Hepatocyte (in vitro differentiated cells): Measurements from ENCODE around the gene SPSB1.

Source experiments
- EZH2phosphoT487 ChIP-seq: fragments of 200-600 bp; sonication (generic); IDR thresholded peaks from one replicate; pipeline ENCODE4 v1.6.1; 2018; ENCODE audit warnings: antibody characterized with exemption, mild to moderate bottlenecking, low read depth, moderate library complexity; ENCODE audit not compliant: unreplicated experiment, severe bottlenecking
- TF ChIP-seq, protein P1 (sequence below): fragments of 200-600 bp; sonication (generic); IDR thresholded peaks from 2 replicates; pipeline ENCODE4 v1.5.1; 2016; ENCODE audit warnings: antibody characterized with exemption, mild to moderate bottlenecking; ENCODE audit not compliant: poor library complexity

- TF ChIP-seq, protein P1, sequence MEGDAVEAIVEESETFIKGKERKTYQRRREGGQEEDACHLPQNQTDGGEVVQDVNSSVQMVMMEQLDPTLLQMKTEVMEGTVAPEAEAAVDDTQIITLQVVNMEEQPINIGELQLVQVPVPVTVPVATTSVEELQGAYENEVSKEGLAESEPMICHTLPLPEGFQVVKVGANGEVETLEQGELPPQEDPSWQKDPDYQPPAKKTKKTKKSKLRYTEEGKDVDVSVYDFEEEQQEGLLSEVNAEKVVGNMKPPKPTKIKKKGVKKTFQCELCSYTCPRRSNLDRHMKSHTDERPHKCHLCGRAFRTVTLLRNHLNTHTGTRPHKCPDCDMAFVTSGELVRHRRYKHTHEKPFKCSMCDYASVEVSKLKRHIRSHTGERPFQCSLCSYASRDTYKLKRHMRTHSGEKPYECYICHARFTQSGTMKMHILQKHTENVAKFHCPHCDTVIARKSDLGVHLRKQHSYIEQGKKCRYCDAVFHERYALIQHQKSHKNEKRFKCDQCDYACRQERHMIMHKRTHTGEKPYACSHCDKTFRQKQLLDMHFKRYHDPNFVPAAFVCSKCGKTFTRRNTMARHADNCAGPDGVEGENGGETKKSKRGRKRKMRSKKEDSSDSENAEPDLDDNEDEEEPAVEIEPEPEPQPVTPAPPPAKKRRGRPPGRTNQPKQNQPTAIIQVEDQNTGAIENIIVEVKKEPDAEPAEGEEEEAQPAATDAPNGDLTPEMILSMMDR: no peak
- TF ChIP-seq EZH2phosphoT487: no peak
Observed at GRCh38 chr1:9350960-9351359, 58.3 kb downstream of the SPSB1 start.
